WTC11 (cell line): Measurements from ENCODE around the gene LRRIQ1. TPM values are rescaled to one million over a fixed set of nuclear protein-coding genes. Genes with fewer than 3 reads are reported as not detected.

Experiments used
- ATAC-seq: fragments of 200-7000 bp; cut with Tn5 transposase; 2 replicates; pipeline ENCODE4 v1.10.0; 2021; ENCODE audit warnings: mild to moderate bottlenecking, moderate library complexity
- CTCF ChIA-PET: fragments of 300-600 bp; sonication (Branson Sonifier 250); formaldehyde crosslinking; loops from one replicate; lab custom pipeline; 2021; ENCODE audit warnings: antibody characterized with exemption; lab: Charles Lee
- POLR2A ChIA-PET: fragments of 350-600 bp; sonication (Branson Sonifier 250); formaldehyde crosslinking; loops from one replicate; lab custom pipeline; 2021; ENCODE audit warnings: antibody characterized with exemption; lab: Charles Lee
- DNase-seq: peaks from one replicate; pipeline ENCODE4 v3.0.0; 2021; ENCODE audit warnings: low spot score
- H3K27ac Mint-ChIP-seq: 2 replicates; pipeline ENCODE4 v1.8.0; 2021; ENCODE audit warnings: mixed read lengths
- H3K27me3 Mint-ChIP-seq: 2 replicates; pipeline ENCODE4 v1.8.0; 2021; ENCODE audit warnings: low read depth, mild to moderate bottlenecking, moderate library complexity, mixed read lengths
- H3K36me3 Mint-ChIP-seq: 2 replicates; pipeline ENCODE4 v1.8.0; 2021; ENCODE audit warnings: mixed read lengths
- H3K4me1 Mint-ChIP-seq: 2 replicates; pipeline ENCODE4 v1.8.0; 2022; ENCODE audit warnings: mixed read lengths
- H3K4me3 Mint-ChIP-seq: 2 replicates; pipeline ENCODE4 v1.8.0; 2021; ENCODE audit warnings: mild to moderate bottlenecking, moderate library complexity, mixed read lengths
- H3K9me3 Mint-ChIP-seq: 2 replicates; pipeline ENCODE4 v1.8.0; 2021; ENCODE audit warnings: mixed read lengths
- AFF4 ChIP-seq: sonication (generic); formaldehyde crosslinking; IDR thresholded peaks from 2 replicates; pipeline ENCODE4 v1.8.1; 2023; ENCODE audit warnings: mild to moderate bottlenecking, missing genetic modification reagents, borderline replicate concordance
- CREM ChIP-seq: sonication (generic); formaldehyde crosslinking; IDR thresholded peaks from 2 replicates; pipeline ENCODE4 v1.8.1; 2022; ENCODE audit warnings: mild to moderate bottlenecking, missing genetic modification reagents, moderate library complexity
- ELF4 ChIP-seq: sonication (generic); formaldehyde crosslinking; IDR thresholded peaks from 2 replicates; pipeline ENCODE4 v1.8.1; 2022; ENCODE audit warnings: low read depth, mild to moderate bottlenecking, moderate library complexity, missing genetic modification reagents
- ESRRA ChIP-seq: sonication (generic); formaldehyde crosslinking; IDR thresholded peaks from 2 replicates; pipeline ENCODE4 v1.8.1; 2022; ENCODE audit warnings: mild to moderate bottlenecking, missing genetic modification reagents, borderline replicate concordance
- IRF1 ChIP-seq: sonication (generic); formaldehyde crosslinking; IDR thresholded peaks from 2 replicates; pipeline ENCODE4 v1.8.0; 2023; ENCODE audit warnings: missing genetic modification reagents
- MYBL2 ChIP-seq: sonication (generic); formaldehyde crosslinking; IDR thresholded peaks from 2 replicates; pipeline ENCODE4 v1.8.1; 2023; ENCODE audit warnings: mild to moderate bottlenecking, moderate library complexity, missing genetic modification reagents
- PRRX2 ChIP-seq: fragments of 250-450 bp; sonication (Bioruptor Pico); IDR thresholded peaks from 2 replicates; pipeline ENCODE4 v1.8.0; 2021; ENCODE audit warnings: mild to moderate bottlenecking
- RELA ChIP-seq: sonication (generic); formaldehyde crosslinking; IDR thresholded peaks from 2 replicates; pipeline ENCODE4 v1.8.1; 2022; ENCODE audit warnings: missing genetic modification reagents, mild to moderate bottlenecking, borderline replicate concordance
- SMAD3 ChIP-seq: sonication (generic); formaldehyde crosslinking; IDR thresholded peaks from 2 replicates; pipeline ENCODE4 v1.8.0; 2022; ENCODE audit warnings: missing genetic modification reagents, mild to moderate bottlenecking, borderline replicate concordance
- SMAD4 ChIP-seq: sonication (generic); formaldehyde crosslinking; IDR thresholded peaks from 2 replicates; pipeline ENCODE4 v1.8.0; 2022; ENCODE audit warnings: mild to moderate bottlenecking, missing genetic modification reagents
- SP1 ChIP-seq: sonication (generic); formaldehyde crosslinking; conservative IDR thresholded peaks from 2 replicates; pipeline ENCODE4 v1.8.1; 2022; ENCODE audit warnings: missing genetic modification reagents
- TCF7 ChIP-seq: sonication (generic); formaldehyde crosslinking; IDR thresholded peaks from 2 replicates; pipeline ENCODE4 v1.8.0; 2022; ENCODE audit warnings: mild to moderate bottlenecking, low read depth, missing genetic modification reagents, moderate library complexity
- ZBTB21 ChIP-seq: sonication (generic); formaldehyde crosslinking; IDR thresholded peaks from 2 replicates; pipeline ENCODE4 v1.8.1; 2023; ENCODE audit warnings: mild to moderate bottlenecking, missing genetic modification reagents, borderline replicate concordance
- ZNF281 ChIP-seq: sonication (generic); formaldehyde crosslinking; IDR thresholded peaks from 2 replicates; pipeline ENCODE4 v1.8.0; 2023; ENCODE audit warnings: mild to moderate bottlenecking, missing genetic modification reagents
- ZNF396 ChIP-seq: fragments of 250-450 bp; sonication (Bioruptor Pico); IDR thresholded peaks from 2 replicates; pipeline ENCODE4 v1.8.0; 2021; ENCODE audit warnings: mild to moderate bottlenecking, moderate library complexity, borderline replicate concordance
- ZNF532 ChIP-seq: fragments of 250-450 bp; sonication (Bioruptor Pico); IDR thresholded peaks from 2 replicates; pipeline ENCODE4 v1.9.0; 2021; ENCODE audit warnings: mild to moderate bottlenecking, borderline replicate concordance
- total RNA-seq: library from RNA; stranded (reverse); gene quantifications from 3 replicates; pipeline ENCODE4 v1.2.3, GENCODE V29; 2021

Gene LRRIQ1
- total RNA-seq, 1 experiment from 2014 or later = 1.3 TPM

GRCh38 chr12:85225501-85225900, 189.3 kb downstream of the LRRIQ1 start:
- peaks cover 4% of the 10 kb centered on the region for H3K9me3 Mint-ChIP-seq
- no peak overlapping the region for H3K27ac Mint-ChIP-seq
- H3K4me1 Mint-ChIP-seq = no peaks in the 10 kb centered on the region
- H3K27me3 Mint-ChIP-seq = no peaks in the 10 kb centered on the region
- no peaks in the 10 kb centered on the region for H3K36me3 Mint-ChIP-seq
- POLR2A ChIA-PET = no interaction called here
- ATAC-seq = no peak
- no peak for TF ChIP-seq ZNF396 (CRISPR knock-in tag)
- no peak for TF ChIP-seq AFF4 (CRISPR knock-in tag)
- TF ChIP-seq ESRRA (CRISPR knock-in tag) = no peak
- no peak for TF ChIP-seq MYBL2 (CRISPR knock-in tag)
- no peak for TF ChIP-seq ZNF281
- TF ChIP-seq RELA = no peak
- no peak for TF ChIP-seq ELF4
- no peak for TF ChIP-seq SP1
- TF ChIP-seq PRRX2 (CRISPR knock-in tag) = no peak
- TF ChIP-seq, all 79 proteins: peak for 0
- no peak overlapping the region for H3K4me3 Mint-ChIP-seq
- no peak for DNase-seq
- CTCF ChIA-PET = no interaction called here

- ChIA-PET POLR2A (no interaction called here), CTCF (interaction anchor here (1.0 kb wide), 1 partner anchor 44 kb away, joined by 3 read pairs; no protein-coding TSS in a partner anchor)
- no peak overlapping the region for H3K27ac Mint-ChIP-seq
Observed at GRCh38 chr12:85237327-85237726, 201.2 kb downstream of the LRRIQ1 start.

More at GRCh38 chr12:85237327-85237726, 201.2 kb downstream of the LRRIQ1 start:
- Mint-ChIP-seq H3K4me1 (no peaks in the 10 kb centered on the region), H3K36me3 (0 out of 2 replicates have a peak, but pooled peaks cover 3% of the 10 kb centered on the region), H3K9me3 (peaks cover 11% of the 10 kb centered on the region), H3K27me3 (no peaks in the 10 kb centered on the region), H3K4me3 (no peak overlapping the region)
- ATAC-seq (no peak), DNase-seq (no peak)
- TF ChIP-seq ZBTB21 (CRISPR knock-in tag) (no peak), ZNF396 (CRISPR knock-in tag) (no peak), AFF4 (CRISPR knock-in tag) (no peak), SMAD3 (CRISPR knock-in tag) (no peak), SMAD4 (CRISPR knock-in tag) (no peak), IRF1 (CRISPR knock-in tag) (no peak), ZNF532 (CRISPR knock-in tag) (no peak), TCF7 (CRISPR knock-in tag) (no peak), CREM (no peak)
- TF ChIP-seq, all 79 proteins: peak for 0
